Measurements from ENCODE around the gene MNT. TPM values are rescaled to one million over a fixed set of nuclear protein-coding genes. Genes with fewer than 3 reads are reported as not detected.
A peak's percentile ranks its signal among the peaks of the same experiment; 100 is the strongest.

Gene MNT
- total RNA-seq, 1 experiment from 2014 or later = 24.4 TPM

- Mint-ChIP-seq H3K36me3 (ENCODE audit: insufficient read depth, unreplicated experiment) (peaks cover 57% of the 10 kb centered on the region), H3K9me3 (ENCODE audit: unreplicated experiment) (no peaks in the 10 kb centered on the region), H3K27ac (ENCODE audit: unreplicated experiment) (peak overlapping the region; percentile 85), H3K4me1 (ENCODE audit: low read depth, unreplicated experiment) (peaks cover 17% of the 10 kb centered on the region), H3K4me3 (ENCODE audit: unreplicated experiment) (peak overlapping the region; percentile 84), H3K27me3 (ENCODE audit: insufficient read depth, unreplicated experiment) (no peaks in the 10 kb centered on the region)
- TF ChIP-seq, protein P1, sequence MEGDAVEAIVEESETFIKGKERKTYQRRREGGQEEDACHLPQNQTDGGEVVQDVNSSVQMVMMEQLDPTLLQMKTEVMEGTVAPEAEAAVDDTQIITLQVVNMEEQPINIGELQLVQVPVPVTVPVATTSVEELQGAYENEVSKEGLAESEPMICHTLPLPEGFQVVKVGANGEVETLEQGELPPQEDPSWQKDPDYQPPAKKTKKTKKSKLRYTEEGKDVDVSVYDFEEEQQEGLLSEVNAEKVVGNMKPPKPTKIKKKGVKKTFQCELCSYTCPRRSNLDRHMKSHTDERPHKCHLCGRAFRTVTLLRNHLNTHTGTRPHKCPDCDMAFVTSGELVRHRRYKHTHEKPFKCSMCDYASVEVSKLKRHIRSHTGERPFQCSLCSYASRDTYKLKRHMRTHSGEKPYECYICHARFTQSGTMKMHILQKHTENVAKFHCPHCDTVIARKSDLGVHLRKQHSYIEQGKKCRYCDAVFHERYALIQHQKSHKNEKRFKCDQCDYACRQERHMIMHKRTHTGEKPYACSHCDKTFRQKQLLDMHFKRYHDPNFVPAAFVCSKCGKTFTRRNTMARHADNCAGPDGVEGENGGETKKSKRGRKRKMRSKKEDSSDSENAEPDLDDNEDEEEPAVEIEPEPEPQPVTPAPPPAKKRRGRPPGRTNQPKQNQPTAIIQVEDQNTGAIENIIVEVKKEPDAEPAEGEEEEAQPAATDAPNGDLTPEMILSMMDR (IDR thresholded peaks at IDR 0.05; ENCODE audit: insufficient read depth in 1 of 2, low read depth in 1 of 2, low read length in 1 of 2, severe bottlenecking in 1 of 2, unreplicated experiment in 1 of 2) = no peak
- Histone ChIP-seq H3K4me3 (ENCODE audit: low read depth, low read length) (peak overlapping the region; percentile 96), H3K27me3 (replicated peaks; ENCODE audit: control insufficient read depth, insufficient read depth, low read length) (no peaks in the 10 kb centered on the region), H3K9me3 (no peaks in the 10 kb centered on the region), H3K4me1 (peaks cover 29% of the 10 kb centered on the region), H3K36me3 (ENCODE audit: control insufficient read depth, insufficient read depth, low read length) (no peaks in the 10 kb centered on the region)
- POLR2A ChIA-PET = interaction anchor here (0.6 to 3.2 kb wide), 10 partner anchors 9 to 102 kb away, joined by 3 to 23 read pairs (median 4); partner anchors contain the start of genes SMG6, SRR and TSR1
- CTCF ChIA-PET = interaction anchor here (0.6 to 4.6 kb wide), 5 partner anchors 9 to 197 kb away, joined by 3 to 53 read pairs (median 14); no protein-coding TSS in a partner anchor
- peak; percentile 96 to 99 for DNase-seq
- intact Hi-C loops (cut with micrococcal nuclease; ENCODE audit: unreplicated experiment) = loop anchor here (1.0 kb wide), 1 partner anchor 9 kb away; the partner anchor contains the start of gene MNT
- TSS peak; percentile 63 for BruUV-seq (replicated peaks)
Measured at GRCh38 chr17:2392252-2393173, 8.3 kb downstream of the MNT start.

- Mint-ChIP-seq H3K9me3 (ENCODE audit: unreplicated experiment) (no peaks in the 10 kb centered on the region), H3K4me1 (ENCODE audit: low read depth, unreplicated experiment) (peaks cover 9% of the 10 kb centered on the region), H3K36me3 (ENCODE audit: insufficient read depth, unreplicated experiment) (peaks cover 50% of the 10 kb centered on the region), H3K4me3 (ENCODE audit: unreplicated experiment) (peak overlapping the region; percentile 84), H3K27me3 (ENCODE audit: insufficient read depth, unreplicated experiment) (no peaks in the 10 kb centered on the region), H3K27ac (ENCODE audit: unreplicated experiment) (peak overlapping the region; percentile 85)
- ChIA-PET CTCF (interaction anchor here (0.6 to 4.6 kb wide), 3 partner anchors 9 to 198 kb away, joined by 3 to 53 read pairs (median 33); no protein-coding TSS in a partner anchor), POLR2A (interaction anchor here (0.6 to 3.2 kb wide), 3 partner anchors 9 to 88 kb away, joined by 3 to 23 read pairs (median 6); partner anchors contain the start of genes SMG6 and SRR)
- Histone ChIP-seq H3K36me3 (ENCODE audit: control insufficient read depth, insufficient read depth, low read length) (no peaks in the 10 kb centered on the region), H3K27me3 (replicated peaks; ENCODE audit: control insufficient read depth, insufficient read depth, low read length) (no peaks in the 10 kb centered on the region), H3K4me1 (peaks cover 22% of the 10 kb centered on the region), H3K4me3 (ENCODE audit: low read depth, low read length) (peak overlapping the region; percentile 52), H3K9me3 (no peaks in the 10 kb centered on the region)
- no TSS peak for BruUV-seq (replicated peaks)
- intact Hi-C loops (cut with micrococcal nuclease; ENCODE audit: unreplicated experiment) = loop anchor here (1.0 kb wide), 1 partner anchor 10 kb away; the partner anchor contains the start of gene MNT
- no peak for DNase-seq
- TF ChIP-seq, protein P1 (IDR thresholded peaks at IDR 0.05; ENCODE audit: insufficient read depth in 1 of 2, low read depth in 1 of 2, low read length in 1 of 2, severe bottlenecking in 1 of 2, unreplicated experiment in 1 of 2) = no peak
Measured at GRCh38 chr17:2391597-2392251, 9.1 kb downstream of the MNT start.

All from Caco-2 (cell line).